ENCODE results near the gene PRR11. TPM values are rescaled to one million over a fixed set of nuclear protein-coding genes. Genes with fewer than 3 reads are reported as not detected.

PRR11 gene
- total RNA-seq (1 to 10 TPM in 1 of 4 donors, under 1 TPM in 2, not detected in 1; 0.36 to 1.2 (median 0.49) TPM), polyA plus RNA-seq (10 to 100 TPM in 1 of 3 donors, 1 to 10 TPM in 2; 1.2 to 11.0 (median 2.8) TPM)

DNA sequence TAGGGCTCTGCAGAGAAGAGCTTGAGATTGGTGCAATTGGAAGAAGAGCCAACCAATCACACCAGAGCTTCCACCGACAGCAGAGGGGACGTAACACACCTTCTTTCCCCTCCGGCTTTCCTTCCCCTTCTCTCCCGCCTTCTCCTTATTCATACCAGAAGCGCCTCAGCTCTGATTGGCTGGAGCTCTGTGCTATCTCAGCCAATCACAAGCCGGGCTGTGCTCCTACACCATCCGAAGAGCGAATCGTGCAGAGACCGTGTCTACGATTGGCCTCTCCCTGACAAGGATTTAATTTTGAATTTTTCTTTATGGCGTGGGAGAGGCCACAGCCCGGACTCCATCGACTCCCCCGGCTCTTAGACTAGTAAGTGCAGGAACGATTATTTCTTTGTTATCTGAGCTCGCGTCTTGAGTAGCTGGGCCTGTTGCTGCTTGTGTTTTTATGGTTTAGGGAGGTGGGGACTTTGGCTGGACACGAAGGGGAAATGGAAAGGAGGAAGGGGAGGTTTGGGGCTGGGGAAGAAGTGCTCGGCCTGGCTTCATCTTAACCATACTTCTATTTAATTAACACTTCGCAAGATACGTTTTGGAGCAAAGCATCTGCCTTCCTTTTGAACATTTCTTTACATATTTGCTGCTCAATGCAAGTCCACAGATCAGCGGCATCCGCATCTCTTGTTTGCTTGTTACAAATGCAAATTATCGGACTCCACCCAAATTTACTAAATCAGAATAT lies at the start of gene PRR11:
PRR11 (plus strand) TSS at position 308 of the 739 bp plus-strand sequence. CDS start 14,007 bp downstream, outside the sequence.
- 0% methylated on average over 25 of the region's 25 CpGs for WGBS, 2 donors
- H3K9me3 ChIP-seq, result no peaks in the 10 kb centered on the region
- no peaks in the 10 kb centered on the region for H3K27me3 ChIP-seq
- peaks cover 0 to 25% (median 19%) of the 10 kb centered on the region in 4 donors for H3K4me1 ChIP-seq
- peak within 1 kb of the TSS; percentile 81 to 92 (median 88) for H3K27ac ChIP-seq
- TF ChIP-seq, protein P1, sequence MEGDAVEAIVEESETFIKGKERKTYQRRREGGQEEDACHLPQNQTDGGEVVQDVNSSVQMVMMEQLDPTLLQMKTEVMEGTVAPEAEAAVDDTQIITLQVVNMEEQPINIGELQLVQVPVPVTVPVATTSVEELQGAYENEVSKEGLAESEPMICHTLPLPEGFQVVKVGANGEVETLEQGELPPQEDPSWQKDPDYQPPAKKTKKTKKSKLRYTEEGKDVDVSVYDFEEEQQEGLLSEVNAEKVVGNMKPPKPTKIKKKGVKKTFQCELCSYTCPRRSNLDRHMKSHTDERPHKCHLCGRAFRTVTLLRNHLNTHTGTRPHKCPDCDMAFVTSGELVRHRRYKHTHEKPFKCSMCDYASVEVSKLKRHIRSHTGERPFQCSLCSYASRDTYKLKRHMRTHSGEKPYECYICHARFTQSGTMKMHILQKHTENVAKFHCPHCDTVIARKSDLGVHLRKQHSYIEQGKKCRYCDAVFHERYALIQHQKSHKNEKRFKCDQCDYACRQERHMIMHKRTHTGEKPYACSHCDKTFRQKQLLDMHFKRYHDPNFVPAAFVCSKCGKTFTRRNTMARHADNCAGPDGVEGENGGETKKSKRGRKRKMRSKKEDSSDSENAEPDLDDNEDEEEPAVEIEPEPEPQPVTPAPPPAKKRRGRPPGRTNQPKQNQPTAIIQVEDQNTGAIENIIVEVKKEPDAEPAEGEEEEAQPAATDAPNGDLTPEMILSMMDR (IDR thresholded peaks at IDR 0.05), result no peak
- TF ChIP-seq EP300 (IDR thresholded peaks at IDR 0.05) (no peak), POLR2A (IDR thresholded peaks at IDR 0.05) (no peak), POLR2AphosphoS5 (IDR thresholded peaks at IDR 0.05) (no peak)
- H3K36me3 ChIP-seq, result no peaks in the 10 kb centered on the region
- H3K4me3 ChIP-seq, result peak within 1 kb of the TSS; percentile 59 to 81 (median 70)
- DNase-seq, result peak; percentile 98
- intact Hi-C loops (cut with DNase I), result loop anchor here (5.0 kb wide), 1 partner anchor 57 kb away; the partner anchor contains the start of gene SMG8

DNA sequence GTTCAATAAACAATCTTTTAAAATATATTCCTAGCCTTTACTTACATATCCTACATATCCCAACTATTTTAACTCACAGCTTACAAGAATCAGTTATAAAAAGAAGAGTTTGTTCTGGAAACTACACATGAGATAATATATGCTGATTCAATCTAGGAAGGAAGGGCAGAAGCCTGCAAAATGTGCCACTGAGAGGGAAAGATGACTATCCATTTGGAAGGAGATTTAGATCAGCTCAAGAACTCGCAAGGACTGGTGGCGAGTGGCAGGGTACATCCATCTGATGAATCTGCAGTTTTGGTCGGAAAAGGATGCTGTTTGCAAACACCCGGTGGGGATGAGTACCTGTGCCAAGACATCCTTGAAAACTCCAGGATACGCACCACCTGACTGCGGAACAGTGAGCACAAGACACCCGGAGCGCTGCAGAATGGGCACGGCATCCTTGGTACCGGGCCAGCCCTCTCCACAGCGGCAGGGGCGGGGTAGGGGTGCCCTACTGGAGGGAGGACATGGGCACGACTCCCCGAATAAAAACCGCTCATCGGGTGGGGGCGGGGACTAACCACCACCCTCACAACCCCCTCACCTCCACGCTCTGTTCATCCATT lies 49.6 kb upstream of the PRR11 start:
- peak; percentile 84 for DNase-seq
- TF ChIP-seq, protein P1 (IDR thresholded peaks at IDR 0.05), result no peak
- no peak for TF ChIP-seq EP300 (IDR thresholded peaks at IDR 0.05)
- no peak for TF ChIP-seq POLR2AphosphoS5 (IDR thresholded peaks at IDR 0.05)
- TF ChIP-seq POLR2A (IDR thresholded peaks at IDR 0.05), result no peak

DNA sequence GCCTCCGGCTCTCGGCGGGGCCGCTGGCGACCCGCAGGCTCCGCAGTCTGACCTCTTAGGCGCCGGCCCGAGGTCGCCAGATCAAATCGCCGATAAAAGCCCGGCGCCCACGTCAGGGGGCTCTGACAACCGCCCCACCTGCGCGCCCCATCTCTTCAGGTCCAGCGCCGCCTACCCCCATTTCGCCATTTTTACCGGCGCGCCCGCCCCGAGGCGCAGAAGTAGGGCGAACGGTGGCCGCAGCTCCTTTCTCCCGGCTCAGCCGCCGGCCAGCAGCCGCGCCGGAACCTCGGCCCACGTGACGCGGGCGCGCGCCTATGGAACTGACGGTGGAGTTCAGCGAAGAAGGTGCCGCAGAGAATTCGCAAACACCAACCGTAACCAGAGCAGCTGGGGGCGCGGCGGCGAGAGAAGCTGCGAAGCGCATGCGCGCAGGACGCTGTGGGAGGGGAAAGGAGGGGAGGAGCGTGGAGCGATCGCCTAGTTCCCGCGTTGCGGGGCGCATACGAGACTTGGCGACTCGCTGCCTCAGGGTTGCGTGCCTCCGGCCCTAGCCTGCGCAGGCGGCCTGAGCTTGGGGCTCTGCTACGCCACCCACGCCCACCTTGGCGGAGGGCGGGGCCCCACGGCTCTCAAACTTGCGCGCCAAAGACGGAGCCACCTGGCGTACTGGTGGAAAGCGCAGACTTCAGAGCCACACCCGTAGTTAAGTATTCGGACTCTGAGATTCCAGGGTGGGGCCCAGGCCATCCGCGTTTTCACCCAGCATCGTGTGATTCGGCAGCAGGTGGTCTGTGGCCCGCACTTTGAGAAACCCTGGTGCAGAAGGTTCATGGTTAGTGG lies 48.9 kb upstream of the PRR11 start, which contains the start of gene TRIM37:
TRIM37 (minus strand) TSS at position 418 of the 843 bp plus-strand sequence. CDS start 419 bp downstream, outside the sequence.
- H3K9me3 ChIP-seq, result no peaks in the 10 kb centered on the region
- H3K4me1 ChIP-seq, result peaks cover 0 to 33% (median 24%) of the 10 kb centered on the region in 4 donors
- intact Hi-C loops (cut with DNase I), result loop anchor here (1.0 to 5.0 kb wide), 2 partner anchors 48 to 589 kb away; no protein-coding TSS in a partner anchor
- TF ChIP-seq EP300 (IDR thresholded peaks at IDR 0.05) (no peak), POLR2A (IDR thresholded peaks at IDR 0.05) (peak; percentile 58 to 75), POLR2AphosphoS5 (IDR thresholded peaks at IDR 0.05) (peak; percentile 62 to 92 (median 90))
- WGBS, 2 donors, result 0 to 1% methylated on average over 89 of the region's 89 CpGs
- peak within 1 kb of the TSS; percentile 94 to 98 (median 97) for H3K27ac ChIP-seq
- H3K27me3 ChIP-seq, result no peaks in the 10 kb centered on the region
- H3K36me3 ChIP-seq, result peaks cover 0 to 25% (median 0%) of the 10 kb centered on the region in 4 donors
- peak within 1 kb of the TSS; percentile 74 to 100 (median 95) for H3K4me3 ChIP-seq
- DNase-seq, result peak; percentile 99

More for the DNA sequence above, 49.6 kb upstream of the PRR11 start:
- intact Hi-C loops (cut with DNase I), result loop anchor here (1.0 to 5.0 kb wide), 2 partner anchors 48 to 589 kb away; no protein-coding TSS in a partner anchor
- Histone ChIP-seq H3K9me3 (no peaks in the 10 kb centered on the region), H3K4me3 (peak overlapping the region; percentile 74 to 100 (median 95)), H3K27ac (peak overlapping the region; percentile 94 to 98 (median 97)), H3K36me3 (peaks cover 0 to 18% (median 0%) of the 10 kb centered on the region in 4 donors), H3K27me3 (no peaks in the 10 kb centered on the region), H3K4me1 (peaks cover 0 to 31% (median 23%) of the 10 kb centered on the region in 4 donors)
- WGBS, 2 donors, result 0 to 1% methylated on average over 18 of the region's 18 CpGs

DNA sequence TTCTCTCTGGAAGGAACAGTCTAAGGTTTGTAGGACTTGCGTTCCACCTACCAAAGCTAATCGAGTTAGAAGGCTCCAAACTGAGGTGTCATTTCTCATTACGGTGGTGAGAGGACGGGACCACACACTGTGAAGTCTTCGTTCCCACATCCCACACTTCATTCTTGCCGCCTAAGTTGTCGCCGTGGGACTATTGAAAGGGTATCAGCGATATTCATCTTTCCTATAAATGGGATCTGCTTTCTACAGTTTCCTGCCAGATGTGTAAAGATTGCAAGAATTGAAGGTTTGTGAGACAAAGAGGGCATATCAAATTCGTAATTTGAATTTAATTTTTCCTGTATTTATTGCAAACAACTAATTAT lies 48.3 kb upstream of the PRR11 start:
- Histone ChIP-seq H3K4me1 (peaks cover 0 to 33% (median 24%) of the 10 kb centered on the region in 4 donors), H3K36me3 (peaks cover 0 to 24% (median 0%) of the 10 kb centered on the region in 4 donors), H3K9me3 (no peaks in the 10 kb centered on the region), H3K27ac (peak overlapping the region; percentile 94 to 98 (median 97)), H3K27me3 (no peaks in the 10 kb centered on the region), H3K4me3 (peak overlapping the region; percentile 74 to 100 (median 95))
- DNase-seq, result no peak
- no peak for TF ChIP-seq POLR2AphosphoS5 (IDR thresholded peaks at IDR 0.05)
- intact Hi-C loops (cut with DNase I), result loop anchor here (5.0 kb wide), 1 partner anchor 590 kb away; no protein-coding TSS in a partner anchor
- WGBS, 2 donors, result 1 to 3% methylated on average over 10 of the region's 10 CpGs
